ENCODE data around the gene SNX22. TPM values are rescaled to one million over a fixed set of nuclear protein-coding genes. Genes with fewer than 3 reads are reported as not detected.

The SNX22 gene
- total and polyA plus RNA-seq, 3 donors from 2014 or later, result 1.9 to 2.0 (median 2.0) TPM

- Histone ChIP-seq H3K27me3 (no peaks in the 10 kb centered on the region), H3K27ac (no peak overlapping the region), H3K4me1 (peaks cover 4% of the 10 kb centered on the region), H3K4me3 (no peak overlapping the region), H3K36me3 (ENCODE audit: low read depth, missing control alignments) (no peaks in the 10 kb centered on the region), H3K9me3 (no peaks in the 10 kb centered on the region)
- 93 to 94% methylated on average over 5 of the region's 5 CpGs for WGBS, 2 donors
- TF ChIP-seq POLR2A (IDR thresholded peaks at IDR 0.05) (no peak), CTCF (IDR thresholded peaks at IDR 0.05) (no peak)
- DNase-seq, result no peak
- intact Hi-C loops (cut with DNase I; ENCODE audit: low total_unique reads), result no loop called here
These were observed 40.7 kb downstream of the SNX22 start for GRCh38 chr15:64191971-64192830.

- Histone ChIP-seq H3K36me3 (ENCODE audit: low read depth, missing control alignments) (no peaks in the 10 kb centered on the region), H3K27me3 (no peaks in the 10 kb centered on the region), H3K4me1 (peaks cover 6% of the 10 kb centered on the region), H3K4me3 (no peak overlapping the region), H3K27ac (no peak overlapping the region), H3K9me3 (no peaks in the 10 kb centered on the region)
- intact Hi-C loops (cut with DNase I; ENCODE audit: low total_unique reads), result no loop called here
- no peak for DNase-seq
- WGBS, 2 donors, result 87 to 92% methylated on average over 6 of the region's 6 CpGs
- TF ChIP-seq CTCF (IDR thresholded peaks at IDR 0.05) (no peak), POLR2A (IDR thresholded peaks at IDR 0.05) (no peak)
These were observed 42.4 kb downstream of the SNX22 start for GRCh38 chr15:64193971-64194370.

GRCh38 chr15:64197425-64197824 is 45.9 kb downstream of the SNX22 start:
- no peaks in the 10 kb centered on the region for H3K27me3 ChIP-seq
- H3K9me3 ChIP-seq, result no peaks in the 10 kb centered on the region
- no peak for DNase-seq
- H3K4me3 ChIP-seq, result no peak overlapping the region
- H3K27ac ChIP-seq, result no peak overlapping the region
- intact Hi-C loops (cut with DNase I; ENCODE audit: low total_unique reads), result no loop called here
- H3K4me1 ChIP-seq, result peaks cover 6% of the 10 kb centered on the region
- no peaks in the 10 kb centered on the region for H3K36me3 ChIP-seq (ENCODE audit: low read depth, missing control alignments)
- 25 to 59% methylated on average over 1 of the region's 1 CpG for WGBS, 2 donors
- no peak for TF ChIP-seq POLR2A (IDR thresholded peaks at IDR 0.05)
- no peak for TF ChIP-seq CTCF (IDR thresholded peaks at IDR 0.05)

- intact Hi-C loops (cut with DNase I; ENCODE audit: low total_unique reads), result no loop called here
- no peaks in the 10 kb centered on the region for H3K36me3 ChIP-seq (ENCODE audit: low read depth, missing control alignments)
- no peak for TF ChIP-seq CTCF (IDR thresholded peaks at IDR 0.05)
- no peak for TF ChIP-seq POLR2A (IDR thresholded peaks at IDR 0.05)
These were observed 53.7 kb downstream of the SNX22 start for GRCh38 chr15:64205202-64205601.

More at GRCh38 chr15:64205202-64205601, 53.7 kb downstream of the SNX22 start:
- Histone ChIP-seq H3K27me3 (no peaks in the 10 kb centered on the region), H3K4me3 (no peak overlapping the region), H3K27ac (no peak overlapping the region), H3K4me1 (no peaks in the 10 kb centered on the region), H3K9me3 (no peaks in the 10 kb centered on the region)
- no peak for DNase-seq

Small RNAs within 50 kb of the gene (small RNA-seq; reads per million reads assigned to genes)
- 0 reads per million in 2 donors for gene RF00019

Other genes with a start within 250 kb of the SNX22 start
- gene DAPK2, start 105.2 kb upstream of the SNX22 start, total RNA-seq, result 1 to 10 TPM; 3.6 to 7.7 TPM
- 5.9 TPM for gene DAPK2, start 105.2 kb upstream of the SNX22 start, polyA plus RNA-seq (ENCODE audit: insufficient read depth, low read depth, low replicate concordance)
- 10 to 100 TPM; 36.1 to 36.8 TPM for gene CIAO2A, start 57.9 kb upstream of the SNX22 start, total RNA-seq
- gene CIAO2A, start 57.9 kb upstream of the SNX22 start, polyA plus RNA-seq (ENCODE audit: insufficient read depth, low read depth, low replicate concordance), result 33.7 TPM
- gene SNX1, start 55.7 kb upstream of the SNX22 start, total RNA-seq, result 10 to 100 TPM; 79.1 to 86.0 TPM
- gene SNX1, start 55.7 kb upstream of the SNX22 start, polyA plus RNA-seq (ENCODE audit: insufficient read depth, low read depth, low replicate concordance), result 93.1 TPM
- gene PPIB, start 11.3 kb downstream of the SNX22 start, total RNA-seq, result 100 to 1,000 TPM; 202 to 302 TPM
- 288 TPM for gene PPIB, start 11.3 kb downstream of the SNX22 start, polyA plus RNA-seq (ENCODE audit: insufficient read depth, low read depth, low replicate concordance)
- gene CSNK1G1, start 204.4 kb downstream of the SNX22 start, total RNA-seq, result 10 to 100 TPM; 32.7 to 59.6 TPM
- 77.5 TPM for gene CSNK1G1, start 204.4 kb downstream of the SNX22 start, polyA plus RNA-seq (ENCODE audit: insufficient read depth, low read depth, low replicate concordance)
- 10 to 100 TPM in 1 of 2 donors, 1 to 10 TPM in 1; 6.0 to 10.9 TPM for gene PCLAF, start 229.7 kb downstream of the SNX22 start, total RNA-seq
- 19.5 TPM for gene PCLAF, start 229.7 kb downstream of the SNX22 start, polyA plus RNA-seq (ENCODE audit: insufficient read depth, low read depth, low replicate concordance)
- 10 to 100 TPM; 17.1 to 19.4 TPM for gene TRIP4, start 236.1 kb downstream of the SNX22 start, total RNA-seq
- gene TRIP4, start 236.1 kb downstream of the SNX22 start, polyA plus RNA-seq (ENCODE audit: insufficient read depth, low read depth, low replicate concordance), result 23.4 TPM